Inflammatory macrophage treated with lipopolysaccharide for 1 hour (primary cell): ENCODE measurements around the gene GATM.
"Not testable (repeated sequence)": the region's sequence is repeated elsewhere in the genome, so short reads cannot be mapped to it uniquely, and the experiment has no call there.

Experiments used
- DNase-seq, 2 donors: peaks; one replicate each; pipeline ENCODE4 v3.0.0-alpha.2; 2020 to 2022

GATM gene

GRCh38 chr15:45387380-45388007 is 9.2 kb upstream of the GATM start:
- no peak for DNase-seq

- DNase-seq = peak in 1 of 2 donors; percentile 23
Observed at GRCh38 chr15:45386974-45387373, 8.6 kb upstream of the GATM start.

DNA sequence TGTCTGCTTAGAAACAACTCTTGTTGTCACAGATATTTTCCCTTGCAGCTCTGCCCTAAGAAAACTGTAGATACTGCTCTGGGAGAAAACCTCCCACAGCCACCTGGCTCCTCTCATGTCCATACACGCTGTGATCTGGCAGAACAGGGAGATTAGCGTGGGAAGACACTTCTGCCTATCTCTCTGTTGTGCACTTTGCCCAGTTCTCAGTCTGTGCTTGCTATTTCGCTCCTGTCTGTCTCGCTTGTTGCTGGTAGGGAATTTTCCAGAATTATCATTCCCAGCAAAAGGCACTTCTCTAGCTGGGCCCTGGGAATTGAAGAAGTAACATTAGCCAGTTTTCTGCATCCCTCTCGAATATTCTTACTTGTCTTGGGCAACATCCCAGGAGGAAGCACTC is 8.1 kb upstream of the GATM start:
- no peak for DNase-seq

GRCh38 chr15:45385590-45385989 is 7.2 kb upstream of the GATM start:
- DNase-seq = no peak

DNA sequence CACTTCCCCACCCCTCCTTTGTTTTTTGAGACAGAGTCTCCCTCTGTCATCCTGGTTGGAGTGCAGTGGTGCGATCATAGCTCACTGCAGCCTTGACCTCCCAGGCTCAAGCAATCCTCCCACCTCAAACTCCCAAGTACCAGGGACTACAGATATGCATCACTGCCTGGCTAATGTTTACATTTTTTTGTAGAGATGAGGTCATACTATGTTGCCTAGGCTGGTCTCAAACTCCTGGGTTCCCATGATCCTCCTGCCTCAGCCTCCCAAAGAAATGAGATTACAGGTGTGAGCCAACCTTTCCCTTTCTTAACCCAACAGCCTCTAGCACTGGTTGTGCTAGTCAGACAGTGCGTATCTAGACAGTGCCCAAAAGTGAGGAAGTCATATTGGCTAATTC is 6.4 kb upstream of the GATM start:
- DNase-seq = no peak

DNA sequence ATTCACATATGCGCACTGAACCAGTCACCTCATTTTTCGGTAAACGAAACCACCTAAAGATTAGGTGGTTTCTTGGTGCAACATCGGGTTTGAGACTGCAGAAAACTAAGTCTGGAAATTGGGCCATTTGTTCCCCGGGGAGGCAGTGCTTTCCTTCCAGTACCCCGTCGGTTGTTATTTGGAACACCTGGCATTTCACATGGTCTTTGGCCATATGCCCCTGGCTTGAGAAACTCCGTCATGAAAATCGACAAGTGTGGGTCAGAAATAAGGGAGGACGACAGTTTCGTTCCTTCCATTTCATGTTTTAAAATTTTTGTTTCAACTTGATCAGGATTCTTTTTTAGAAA is 544 bp upstream of the GATM start:
- DNase-seq = no peak

DNA sequence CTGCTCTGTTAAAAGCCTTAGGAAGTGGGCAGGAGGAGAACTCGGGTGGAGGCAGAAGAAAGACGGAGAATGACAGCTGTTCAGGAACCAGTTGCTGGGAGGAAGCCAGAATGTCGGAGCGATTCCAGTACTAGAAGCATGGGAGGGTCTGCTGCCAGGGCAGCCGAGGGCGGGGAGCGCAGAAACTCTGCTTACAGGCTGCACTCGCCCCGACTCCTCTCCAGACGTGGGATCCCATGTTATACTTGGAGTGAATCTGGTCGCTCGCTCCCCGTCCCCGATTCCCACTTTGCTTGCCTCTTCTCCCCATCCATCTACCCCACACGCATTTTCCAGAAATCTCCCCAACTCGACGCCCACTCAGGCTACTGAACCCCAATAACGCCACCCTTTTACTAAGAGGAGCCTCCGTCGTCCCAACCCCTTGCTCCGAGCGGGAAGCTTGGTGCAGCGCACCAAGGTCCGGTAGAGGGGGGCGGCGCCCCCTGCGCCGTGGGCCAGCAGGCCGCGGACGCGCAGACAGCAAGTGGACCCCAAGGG is 665 bp downstream of the GATM start:
- no peak for DNase-seq

DNA sequence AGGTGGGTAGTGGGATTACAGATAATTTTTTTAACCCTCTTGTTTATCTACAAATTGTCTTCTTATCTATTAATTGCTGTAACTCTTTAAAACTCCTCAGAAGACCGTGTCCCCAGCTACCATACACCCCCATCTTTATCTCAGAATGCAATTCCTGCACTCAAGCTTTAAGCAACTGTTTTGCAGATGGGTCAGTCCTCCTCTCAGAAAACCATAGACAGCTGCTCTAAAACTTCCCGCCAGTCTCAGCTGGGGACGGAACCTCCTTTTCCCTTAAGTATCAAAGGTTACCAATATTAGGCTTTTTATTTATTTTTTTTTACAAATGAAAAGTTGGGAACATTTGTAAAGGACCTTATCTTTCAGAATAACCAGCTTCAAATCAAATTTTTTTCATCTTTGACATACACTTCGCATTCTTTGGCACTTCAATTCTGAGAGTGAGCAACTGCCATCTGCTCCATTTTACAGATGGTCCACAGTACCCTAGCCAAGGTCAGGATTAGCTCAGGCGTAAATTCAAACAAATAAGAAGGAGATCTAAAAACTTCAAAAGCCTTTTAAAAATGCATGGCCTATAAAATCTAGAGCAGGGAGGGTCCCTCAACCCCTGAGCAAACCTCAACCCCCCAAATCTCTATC is 1.3 kb downstream of the GATM start:
- no peak for DNase-seq

DNA sequence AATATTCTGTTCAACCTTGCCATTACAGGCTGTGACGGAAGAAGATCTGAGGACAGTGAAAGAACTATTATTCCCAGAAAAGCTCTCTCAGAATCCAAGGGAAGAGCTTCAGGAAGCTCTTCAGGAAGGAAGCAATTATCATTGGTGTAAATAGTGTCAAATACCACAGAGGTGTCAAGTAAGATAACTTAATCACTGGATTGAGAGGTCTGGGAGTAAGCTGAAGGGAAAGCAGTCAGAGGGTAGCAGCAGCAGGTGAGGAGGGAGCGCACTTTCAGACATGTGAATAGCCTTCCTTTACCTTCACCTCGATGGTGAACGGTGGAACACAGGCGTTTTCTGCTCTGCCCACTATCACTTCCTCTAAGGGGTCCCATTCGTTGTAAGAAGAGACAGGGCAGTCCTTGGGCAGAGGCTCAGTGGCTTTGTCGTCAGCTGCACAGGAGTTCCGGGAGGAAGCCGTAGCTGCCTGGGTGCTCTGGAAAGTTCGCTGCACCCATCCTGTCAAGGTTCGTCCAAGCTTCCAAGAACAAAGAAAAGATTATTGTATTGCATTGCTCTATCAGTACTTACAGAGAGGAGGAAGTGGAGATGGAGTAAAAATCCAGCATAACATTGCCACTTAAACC is 1.9 kb downstream of the GATM start:
- DNase-seq = no peak

DNA sequence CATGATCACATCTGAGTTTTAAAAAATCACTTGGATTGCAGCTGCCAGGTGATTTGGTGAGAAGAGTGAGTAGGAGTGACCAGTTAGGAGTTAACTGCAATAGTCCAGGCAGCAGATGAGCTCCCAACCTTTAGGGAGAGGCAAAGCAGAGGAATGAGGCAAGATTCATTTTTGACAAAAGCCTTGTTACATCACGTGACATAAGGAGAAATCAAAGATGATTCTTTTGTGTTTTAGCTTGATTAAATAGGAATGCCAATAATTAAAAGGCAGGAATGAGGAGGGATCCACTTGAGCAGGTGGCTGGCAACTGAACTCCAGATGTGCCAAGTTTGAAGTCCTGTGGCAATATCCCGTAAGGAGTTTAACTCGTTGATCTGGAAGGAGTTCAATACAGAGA is 2.5 kb downstream of the GATM start:
- no peak for DNase-seq

GRCh38 chr15:45373976-45374375 is 4.4 kb downstream of the GATM start:
- no peak for DNase-seq

DNA sequence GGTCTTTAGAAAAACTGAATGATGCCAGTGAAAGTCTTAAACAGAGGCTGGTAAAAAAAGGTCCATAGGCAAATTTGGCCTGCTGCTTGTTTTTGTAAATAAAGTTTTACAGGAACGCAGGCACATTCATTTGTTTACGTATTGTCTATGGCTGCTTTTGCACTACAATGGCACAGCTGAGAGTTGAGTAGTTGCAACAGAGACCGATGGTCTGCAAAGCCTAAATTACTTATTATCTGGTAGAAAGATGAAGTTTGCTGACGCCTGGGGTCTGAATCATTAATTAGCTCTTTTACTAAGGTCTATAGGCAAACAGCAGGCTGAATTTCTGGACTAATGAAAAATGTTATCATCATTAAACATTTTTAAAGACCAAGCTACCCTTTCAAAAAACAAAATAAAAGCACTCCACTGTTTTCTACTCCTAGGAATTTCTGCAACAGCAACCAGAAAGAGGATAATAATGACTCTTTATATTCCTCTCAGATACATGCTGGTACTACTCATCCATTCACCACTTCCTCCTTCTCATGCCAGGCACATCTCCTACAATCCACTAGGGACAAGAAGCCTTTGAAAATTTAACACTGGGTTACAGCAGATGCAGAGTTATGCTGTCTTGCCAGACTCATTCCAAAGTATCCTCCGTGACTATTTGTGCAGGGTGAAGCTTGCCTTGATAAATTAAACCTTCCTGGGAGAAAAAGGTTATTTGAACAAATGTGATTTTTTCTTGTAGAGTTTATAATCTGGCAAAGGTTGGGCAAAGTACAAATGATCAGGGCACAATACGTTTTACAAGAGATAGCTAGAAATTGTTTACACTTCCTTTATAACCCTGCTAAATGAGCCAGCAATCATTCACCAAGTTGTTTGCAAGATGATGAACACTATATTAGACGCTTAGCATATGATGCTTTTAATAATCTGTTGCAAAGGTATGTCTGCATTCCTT is 6.0 kb downstream of the GATM start:
- no peak for DNase-seq

DNA sequence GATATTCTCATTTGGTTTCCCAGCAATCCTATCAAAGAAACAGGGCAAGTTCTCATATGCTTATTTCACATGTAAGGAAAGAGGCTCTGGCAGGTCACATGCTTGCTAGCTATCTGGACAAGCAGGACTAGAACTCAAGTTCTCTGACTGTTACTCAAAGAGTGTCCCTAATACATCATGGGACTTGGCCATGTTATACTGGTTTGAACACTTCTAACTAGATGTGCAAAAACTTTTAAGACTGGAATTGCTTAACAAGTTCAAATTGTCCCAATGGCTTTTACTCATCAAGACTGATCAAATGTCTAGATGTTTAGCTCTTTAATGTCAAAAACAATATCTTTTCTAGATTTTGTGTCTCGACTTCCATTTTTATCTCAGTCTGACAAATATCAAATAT is 6.8 kb downstream of the GATM start:
- no peak for DNase-seq

GRCh38 chr15:45370042-45370441 is 8.3 kb downstream of the GATM start:
- not testable (repeated sequence) for DNase-seq

DNA sequence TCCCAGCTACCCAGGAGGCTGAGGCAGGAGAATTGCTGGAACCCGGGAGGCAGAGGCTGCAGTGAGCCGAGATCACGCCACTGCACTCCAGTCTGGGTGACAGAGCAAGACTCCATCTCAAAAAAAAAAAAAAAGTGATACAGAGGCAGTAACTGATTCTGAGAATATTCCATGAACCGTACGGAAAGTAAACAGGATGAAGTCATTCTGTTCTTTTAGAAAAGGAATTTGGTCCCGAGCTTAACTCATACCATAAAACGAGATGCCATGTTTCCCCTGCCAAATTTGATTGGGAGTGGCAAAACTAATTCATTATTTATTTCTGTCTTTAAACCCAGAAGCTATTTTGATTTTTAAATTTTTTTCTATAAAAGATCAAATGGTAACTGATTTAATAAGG is 11.1 kb downstream of the GATM start:
- DNase-seq = not testable (repeated sequence)

DNA sequence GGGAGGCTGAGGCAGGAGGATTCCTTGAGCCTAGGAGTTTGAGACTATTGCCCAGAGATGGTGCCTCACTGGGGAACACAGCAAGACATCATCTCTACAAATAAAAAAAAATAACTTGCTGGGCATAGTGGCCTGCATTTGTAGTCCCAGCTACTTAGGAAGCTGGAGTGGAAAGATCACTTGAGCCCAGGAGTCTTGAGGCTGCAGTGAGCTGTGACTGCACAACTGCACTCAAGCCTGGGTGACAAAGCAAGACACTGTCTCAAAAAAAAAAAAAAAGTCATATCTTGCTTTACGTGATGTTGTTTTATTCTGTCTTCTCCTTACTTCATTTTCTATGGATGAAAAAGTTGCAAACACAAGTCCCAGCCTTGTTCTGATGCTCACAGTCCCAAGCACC is 14.1 kb downstream of the GATM start:
- no peak for DNase-seq

- no peak for DNase-seq
Observed at GRCh38 chr15:45363801-45364200, 14.5 kb downstream of the GATM start.

DNA sequence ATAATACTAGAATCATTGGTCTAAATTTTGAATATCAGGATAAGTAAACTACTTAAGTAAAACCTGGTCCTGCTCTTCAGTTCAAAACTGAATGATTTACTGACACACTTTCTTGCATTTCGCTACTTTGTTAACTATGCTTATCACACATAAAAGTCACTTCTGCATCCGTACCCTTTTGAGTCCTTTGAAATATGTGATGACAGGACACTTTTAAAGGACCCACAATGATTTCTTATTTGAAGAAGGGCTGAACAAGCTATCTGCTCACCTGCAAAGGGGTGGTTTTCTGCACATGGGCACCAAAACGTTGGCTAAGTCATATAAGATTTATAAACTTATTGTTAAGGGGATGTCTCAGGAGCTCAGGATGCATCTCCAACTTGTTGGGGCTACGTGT is 15.0 kb downstream of the GATM start:
- DNase-seq = no peak

GRCh38 chr15:45362419-45362818 is 15.9 kb downstream of the GATM start:
- no peak for DNase-seq

DNA sequence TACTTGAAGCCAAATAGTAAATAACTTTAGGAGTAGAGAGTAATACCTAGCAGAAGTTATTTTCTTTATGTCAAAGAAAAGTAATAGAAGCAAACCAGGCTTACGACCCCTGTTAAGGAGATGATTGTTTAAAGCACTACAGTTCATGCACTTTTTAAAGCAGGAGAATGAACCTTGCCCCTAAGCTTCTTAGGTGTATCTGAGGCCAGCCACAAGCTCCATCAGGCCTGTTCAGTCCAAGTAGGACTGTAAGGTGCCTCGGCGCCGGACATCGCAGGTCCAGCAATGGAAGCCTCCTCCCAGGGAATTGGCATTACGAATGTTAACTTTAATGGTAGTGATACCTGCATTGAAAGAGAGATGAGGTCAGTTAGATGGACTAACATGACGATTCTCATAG is 16.5 kb downstream of the GATM start:
- no peak for DNase-seq

DNA sequence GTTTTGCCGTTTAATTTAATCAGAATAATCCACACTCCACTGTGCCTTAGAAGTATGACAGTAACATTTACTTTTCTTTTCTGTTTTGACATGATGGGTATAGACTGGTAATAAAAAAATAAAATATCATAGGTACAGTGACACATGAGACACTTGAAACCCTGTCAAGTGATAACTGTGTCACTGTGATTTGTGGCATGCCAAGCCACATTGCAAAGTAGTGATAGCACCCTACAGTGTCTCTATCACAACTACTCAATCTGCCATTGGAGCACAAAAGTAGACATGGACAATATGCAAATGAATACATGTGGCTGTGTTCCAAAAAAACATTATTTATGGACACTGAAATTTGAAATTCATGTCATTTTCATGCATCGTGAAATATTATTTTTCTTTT is 22.5 kb downstream of the GATM start:
- DNase-seq = no peak

- no peak for DNase-seq
Observed at GRCh38 chr15:45354711-45355110, 23.6 kb downstream of the GATM start.

GRCh38 chr15:45351227-45351626 is 27.1 kb downstream of the GATM start:
- peak; percentile 4 to 9 for DNase-seq
